Spleen (tissue), 11 donors: Measurements from ENCODE around the gene SRGAP3. TPM values are rescaled to one million over a fixed set of nuclear protein-coding genes. Genes with fewer than 3 reads are reported as not detected.

Experiments
- DNase-seq: peaks from one replicate; pipeline ENCODE4 v3.0.0-alpha.2; 2020
- H3K27ac ChIP-seq, 8 donors: fragments of 200-600 bp; sonication (generic) in 7 of 8; 1 replicate in 4 of 8; 2 replicates in 4 of 8; pipeline versions ENCODE4 v1.5.0 to v1.8.0; 2016 to 2021; ENCODE audit warnings: inconsistent platforms in 4 of 8, mild to moderate bottlenecking in 4 of 8, moderate library complexity in 1 of 8
- H3K27me3 ChIP-seq, 7 donors: fragments of 200-600 bp; sonication (generic) in 6 of 7; replicated peaks in 1 of 7; 1 replicate in 4 of 7; 2 replicates in 3 of 7; pipeline versions ENCODE4 v1.5.0 to v1.8.0; 2016 to 2021; ENCODE audit warnings: inconsistent platforms in 3 of 7, mild to moderate bottlenecking in 1 of 7
- H3K36me3 ChIP-seq, 6 donors: fragments of 200-600 bp; sonication (generic) in 5 of 6; 1 replicate in 4 of 6; 2 replicates in 2 of 6; pipeline versions ENCODE4 v1.5.0 to v1.8.0; 2016 to 2021; ENCODE audit warnings: inconsistent platforms in 2 of 6
- H3K4me1 ChIP-seq, 6 donors: fragments of 200-600 bp; sonication (generic) in 5 of 6; 1 replicate in 3 of 6; 2 replicates in 3 of 6; pipeline versions ENCODE4 v1.5.0 to v1.8.0; 2016 to 2021; ENCODE audit warnings: inconsistent platforms in 3 of 6
- H3K4me3 ChIP-seq, 8 donors: fragments of 200-600 bp; sonication (generic) in 7 of 8; 1 replicate in 4 of 8; 2 replicates in 4 of 8; pipeline versions ENCODE4 v1.5.0 to v1.8.0; 2016 to 2021; ENCODE audit warnings: inconsistent platforms in 4 of 8, mild to moderate bottlenecking in 4 of 8, moderate library complexity in 2 of 8
- H3K9me3 ChIP-seq, 8 donors: fragments of 200-600 bp; sonication (generic) in 7 of 8; 1 replicate in 4 of 8; 2 replicates in 4 of 8; pipeline versions ENCODE4 v1.5.0 to v1.8.0; 2016 to 2021; ENCODE audit warnings: inconsistent platforms in 4 of 8
- POLR2A ChIP-seq, 3 donors: fragments of 450-650 bp; IDR thresholded peaks; one replicate each; pipeline ENCODE4 v1.5.1; 2017; ENCODE audit warnings: antibody characterized with exemption in 3 of 3, mild to moderate bottlenecking in 1 of 3
- POLR2AphosphoS5 ChIP-seq, 3 donors: sonication (generic); formaldehyde crosslinking; IDR thresholded peaks; one replicate each; pipeline ENCODE4 v1.5.1; 2017; ENCODE audit warnings: antibody characterized with exemption in 3 of 3
- WGBS, 5 donors: extraction: QIAGEN DNeasy Blood & Tissue Kit in 3 of 5; methylation state at CpG; one replicate each; pipeline versions ENCODE4 v1.1.5 to v1.1.7; 2013 to 2018; 5-methylcytosine and 5-hydroxymethylcytosine counted together
- intact Hi-C: fragments of 100-400 bp; cut with DNase I; formaldehyde crosslinking; loops from one replicate; pipeline ENCODE4 v1.15.0; 2023; ENCODE audit warnings: low total_unique reads
- polyA plus RNA-seq, 3 donors: library from polyadenylated mRNA; stranded (reverse); fragments of 200-250 nt; gene quantifications; one replicate each; pipeline ENCODE4 v1.2.1, GENCODE V29; 2013
- total RNA-seq, 7 donors: library from RNA; depleted of rRNA in 3 of 7; stranded (reverse); fragments of >200 nt in 3 of 7; fragmentation: NEBNext Ultra II Directional in 4 of 7; extraction: Animal tissue kit (Norgen Biotek cat#: 25700) in 4 of 7; gene quantifications; one replicate each; pipeline versions ENCODE4 v1.1.0 to v1.2.1, GENCODE V29; 2016 to 2021
- TF ChIP-seq, protein P1 (sequence below), 11 experiments: fragments of 200-600 bp in 7 of 11; fragments of 450-650 bp in 4 of 11; sonication (generic) in 4 of 11; IDR thresholded peaks in 8 of 11; conservative IDR thresholded peaks in 3 of 11; 1 replicate in 7 of 11; 2 replicates in 4 of 11; pipeline versions ENCODE4 v1.4.0 to v1.8.0; 2016 to 2021; ENCODE audit warnings: antibody characterized with exemption in 11 of 11, inconsistent platforms in 4 of 11, mild to moderate bottlenecking in 1 of 11
- donor health status: healthy with polysubstance abuse.
- donor health status: DM: no; HTN: no; CAD: no; lungs with moderate emphysema.
- donor health status: DM: no; HTN: no; CAD: no.
- donor health status: Bipolar disorder and iron deficiency.
- donor health status: healthy.
- donor health status: DM: no; HTN: no; CAD: no.
- donor health status: DM: yes; HTN: yes; CAD: no.

Gene SRGAP3
- total and polyA plus RNA-seq, 10 donors, result 0.54 to 10.3 (median 6.4) TPM

DNA sequence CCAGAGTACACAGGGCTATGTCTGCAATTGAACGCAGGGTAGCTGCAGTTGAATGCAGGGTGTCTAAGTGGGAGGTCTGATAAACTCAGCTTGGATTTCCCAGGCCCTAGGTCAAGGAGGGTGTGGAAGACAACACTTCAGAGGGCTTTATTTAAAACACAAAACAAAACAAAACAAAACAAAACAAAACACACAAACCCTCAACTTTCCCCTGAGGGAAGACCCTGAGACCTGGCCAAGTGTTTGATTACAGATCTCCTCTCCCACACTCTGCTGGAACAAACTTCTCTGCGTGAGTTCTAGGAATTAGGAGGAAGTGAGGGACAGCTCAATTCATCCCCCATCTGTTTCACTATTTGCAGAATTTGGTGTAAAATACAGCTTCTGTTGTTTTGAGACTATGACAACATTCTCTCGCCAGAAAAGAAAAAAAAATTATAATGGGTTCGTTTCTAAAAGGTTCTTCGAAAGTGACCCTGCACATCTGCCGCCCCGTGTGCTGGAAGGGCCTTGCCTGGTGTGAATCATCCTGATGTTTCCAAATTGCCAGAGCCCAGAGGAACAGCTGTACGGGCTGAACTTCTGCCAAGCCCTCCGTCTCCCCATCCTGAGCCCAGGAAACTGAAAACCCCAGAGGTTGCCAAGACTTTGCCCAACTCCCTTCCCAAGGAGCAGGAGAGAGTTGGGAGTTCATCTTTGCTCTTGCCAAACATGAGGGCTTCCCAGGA lies 212.9 kb downstream of the SRGAP3 start:
- no peak overlapping the region for H3K4me3 ChIP-seq
- no peak for DNase-seq
- WGBS, 5 donors, result 53 to 65% (median 59%) methylated on average over 9 of the region's 9 CpGs

DNA sequence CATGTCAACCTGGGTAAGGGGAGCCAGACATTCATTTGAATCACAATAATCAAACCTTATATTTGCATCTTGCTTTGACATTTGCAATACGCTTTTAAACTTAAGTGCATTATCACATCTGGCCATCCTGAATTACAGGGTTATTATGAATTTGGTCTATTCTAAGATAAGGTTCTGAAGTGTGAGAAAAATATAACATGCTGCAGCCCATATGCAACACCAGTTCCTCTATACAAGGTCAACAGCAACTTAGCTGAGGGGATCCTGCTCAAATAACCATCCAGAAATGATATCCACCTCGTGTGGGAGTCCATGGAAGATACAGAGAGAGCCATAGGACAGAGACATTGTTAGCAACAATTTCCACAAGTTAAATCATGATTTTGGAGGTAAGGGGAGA lies 213.5 kb downstream of the SRGAP3 start:
- no peak for DNase-seq
- intact Hi-C loops, result no loop called here
- Histone ChIP-seq H3K9me3 (no peaks in the 10 kb centered on the region), H3K27me3 (no peaks in the 10 kb centered on the region), H3K4me1 (peaks cover 0 to 25% (median 6%) of the 10 kb centered on the region in 6 donors), H3K4me3 (no peak overlapping the region), H3K36me3 (no peaks in the 10 kb centered on the region), H3K27ac (no peak overlapping the region)
- TF ChIP-seq POLR2AphosphoS5 (IDR thresholded peaks at IDR 0.05) (no peak), POLR2A (IDR thresholded peaks at IDR 0.05) (no peak)
- TF ChIP-seq, protein P1, sequence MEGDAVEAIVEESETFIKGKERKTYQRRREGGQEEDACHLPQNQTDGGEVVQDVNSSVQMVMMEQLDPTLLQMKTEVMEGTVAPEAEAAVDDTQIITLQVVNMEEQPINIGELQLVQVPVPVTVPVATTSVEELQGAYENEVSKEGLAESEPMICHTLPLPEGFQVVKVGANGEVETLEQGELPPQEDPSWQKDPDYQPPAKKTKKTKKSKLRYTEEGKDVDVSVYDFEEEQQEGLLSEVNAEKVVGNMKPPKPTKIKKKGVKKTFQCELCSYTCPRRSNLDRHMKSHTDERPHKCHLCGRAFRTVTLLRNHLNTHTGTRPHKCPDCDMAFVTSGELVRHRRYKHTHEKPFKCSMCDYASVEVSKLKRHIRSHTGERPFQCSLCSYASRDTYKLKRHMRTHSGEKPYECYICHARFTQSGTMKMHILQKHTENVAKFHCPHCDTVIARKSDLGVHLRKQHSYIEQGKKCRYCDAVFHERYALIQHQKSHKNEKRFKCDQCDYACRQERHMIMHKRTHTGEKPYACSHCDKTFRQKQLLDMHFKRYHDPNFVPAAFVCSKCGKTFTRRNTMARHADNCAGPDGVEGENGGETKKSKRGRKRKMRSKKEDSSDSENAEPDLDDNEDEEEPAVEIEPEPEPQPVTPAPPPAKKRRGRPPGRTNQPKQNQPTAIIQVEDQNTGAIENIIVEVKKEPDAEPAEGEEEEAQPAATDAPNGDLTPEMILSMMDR (IDR thresholded peaks at IDR 0.05 in 8 of 11, conservative IDR thresholded peaks at IDR 0.05 in 3 of 11), result no peak
- WGBS, 5 donors, result 56 to 83% (median 71%) methylated on average over 2 of the region's 2 CpGs

More for the DNA sequence above, 212.9 kb downstream of the SRGAP3 start:
- Histone ChIP-seq H3K27me3 (no peaks in the 10 kb centered on the region), H3K36me3 (no peaks in the 10 kb centered on the region), H3K27ac (no peak overlapping the region), H3K4me1 (peaks cover 0 to 25% (median 6%) of the 10 kb centered on the region in 6 donors), H3K9me3 (no peaks in the 10 kb centered on the region)
- intact Hi-C loops, result no loop called here
- TF ChIP-seq POLR2A (IDR thresholded peaks at IDR 0.05) (no peak), POLR2AphosphoS5 (IDR thresholded peaks at IDR 0.05) (no peak)
- TF ChIP-seq, protein P1 (IDR thresholded peaks at IDR 0.05 in 8 of 11, conservative IDR thresholded peaks at IDR 0.05 in 3 of 11), result no peak

DNA sequence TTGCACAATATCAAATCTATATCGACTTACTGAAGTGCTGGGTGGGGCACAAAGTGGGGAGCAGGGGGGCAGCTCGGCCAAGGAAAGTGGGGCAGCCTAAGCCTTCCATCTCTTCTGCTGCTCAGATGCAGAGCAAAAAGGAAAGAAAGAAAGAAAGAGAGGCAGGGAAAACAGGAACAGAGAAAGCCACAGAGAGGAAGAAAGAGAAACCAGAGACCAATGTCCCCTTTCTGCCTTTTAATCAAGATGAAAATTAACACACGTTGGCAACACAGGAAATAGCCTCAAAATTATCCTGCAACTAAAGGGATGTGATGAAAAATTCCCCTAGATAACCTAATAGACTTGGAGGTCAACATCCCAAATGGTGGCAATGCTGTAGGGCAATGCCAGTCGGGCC lies 214.0 kb downstream of the SRGAP3 start:
- Histone ChIP-seq H3K9me3 (no peaks in the 10 kb centered on the region), H3K4me3 (no peak overlapping the region), H3K27me3 (no peaks in the 10 kb centered on the region), H3K4me1 (peaks cover 0 to 25% (median 6%) of the 10 kb centered on the region in 6 donors), H3K36me3 (no peaks in the 10 kb centered on the region), H3K27ac (no peak overlapping the region)
- no peak for DNase-seq
- intact Hi-C loops, result no loop called here
- TF ChIP-seq POLR2AphosphoS5 (IDR thresholded peaks at IDR 0.05) (no peak), POLR2A (IDR thresholded peaks at IDR 0.05) (no peak)
- TF ChIP-seq, protein P1 (IDR thresholded peaks at IDR 0.05 in 8 of 11, conservative IDR thresholded peaks at IDR 0.05 in 3 of 11), result no peak
- WGBS, 5 donors, result 31 to 55% (median 44%) methylated on average over 4 of the region's 4 CpGs

DNA sequence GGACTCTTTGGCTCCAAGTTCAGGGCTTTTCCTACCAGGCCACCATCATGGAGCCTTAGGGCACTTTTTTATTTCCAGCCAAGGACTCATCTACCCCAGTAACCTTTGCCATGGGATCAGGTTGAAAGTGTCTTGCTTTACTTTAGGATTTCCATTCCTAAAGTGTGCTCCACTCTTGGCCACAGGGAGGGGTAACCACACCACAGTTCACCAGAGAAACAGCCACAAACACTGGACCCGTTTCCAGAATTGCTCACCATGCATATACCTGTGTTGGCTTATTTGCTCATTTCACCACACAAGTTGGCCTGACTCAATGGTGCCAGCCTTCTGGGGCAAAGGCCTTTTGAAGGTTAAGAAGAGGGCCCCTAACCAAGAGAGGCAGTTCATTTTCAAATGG lies 215.6 kb downstream of the SRGAP3 start:
- Histone ChIP-seq H3K27me3 (no peaks in the 10 kb centered on the region), H3K36me3 (no peaks in the 10 kb centered on the region), H3K27ac (no peak overlapping the region), H3K9me3 (no peaks in the 10 kb centered on the region), H3K4me3 (no peak overlapping the region), H3K4me1 (peaks cover 0 to 25% (median 6%) of the 10 kb centered on the region in 6 donors)
- TF ChIP-seq POLR2AphosphoS5 (IDR thresholded peaks at IDR 0.05) (no peak), POLR2A (IDR thresholded peaks at IDR 0.05) (no peak)
- TF ChIP-seq, protein P1 (IDR thresholded peaks at IDR 0.05 in 8 of 11, conservative IDR thresholded peaks at IDR 0.05 in 3 of 11), result no peak
- intact Hi-C loops, result no loop called here
- WGBS, 5 donors, result 83 to 91% (median 85%) methylated on average over 1 of the region's 1 CpG
- DNase-seq, result no peak
